Measurements from ENCODE around the gene GAR1.
"Not testable (repeated sequence)": the region's sequence is repeated elsewhere in the genome, so short reads cannot be mapped to it uniquely, and the experiment has no call there.

The GAR1 gene

DNA sequence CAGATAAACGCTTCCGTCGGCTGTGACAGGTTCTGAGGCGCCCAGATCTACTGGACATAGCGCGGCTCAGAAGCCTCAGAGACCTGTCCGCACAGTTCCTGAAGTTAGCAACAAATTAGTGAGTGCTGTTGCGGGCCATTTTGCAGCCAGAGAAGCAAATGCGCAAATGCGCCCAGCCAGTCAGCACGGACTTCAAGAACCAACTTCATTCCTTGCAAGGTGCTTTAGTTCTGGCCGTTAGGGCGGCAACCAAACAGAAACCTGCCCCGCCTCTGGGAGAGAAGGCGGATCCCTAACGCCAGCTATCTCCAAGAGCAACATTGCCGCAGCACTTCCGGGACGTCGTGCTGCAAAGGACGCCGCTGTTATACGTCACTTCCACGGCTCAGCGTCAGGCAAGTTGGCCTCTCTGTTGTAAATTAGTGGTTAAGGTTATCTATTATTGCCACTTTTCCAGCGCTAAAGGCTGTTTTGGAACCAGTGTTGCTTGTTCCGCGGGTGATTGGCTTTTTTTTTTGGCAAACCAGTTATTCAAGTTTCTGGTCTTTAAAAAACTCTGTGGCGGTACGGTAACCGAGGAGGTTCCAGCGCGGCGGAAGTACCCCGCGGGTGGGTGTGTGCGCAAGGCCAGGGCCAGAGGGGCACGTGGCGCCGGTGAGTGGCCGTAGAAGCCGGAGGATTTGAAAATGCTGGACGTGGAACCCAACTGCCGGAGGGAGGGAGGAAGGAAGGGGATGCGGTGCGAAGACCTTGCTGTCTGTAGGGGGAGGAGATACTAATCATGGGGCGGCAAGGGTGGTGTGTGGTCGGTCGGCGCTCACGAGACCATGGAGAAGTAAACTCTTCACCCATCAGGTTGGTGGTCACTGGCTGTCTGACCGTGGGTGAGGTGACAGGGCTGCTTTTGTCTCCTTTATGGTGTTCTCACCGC, at the start of gene GAR1:
Gene GAR1 (plus strand): TSS at position 612 of the 931 bp plus-strand sequence. CDS start 403 bp downstream, outside the sequence.
- Histone ChIP-seq H3K79me2 (ENCODE audit: low read length) (peaks cover 37% of the 10 kb centered on the region), H2AFZ (ENCODE audit: low read length) (peak within 1 kb of the TSS; percentile 74), H3K36me3 (replicated peaks; ENCODE audit: insufficient read depth, low read length) (0 out of 2 replicates have a peak, but pooled peaks cover 5% of the 10 kb centered on the region), H3K4me2 (ENCODE audit: low read depth, low read length) (peak within 1 kb of the TSS; percentile 62), H3K4me1 (ENCODE audit: low read length) (0 out of 2 replicates have a peak, but pooled peaks cover 8% of the 10 kb centered on the region), H4K20me1 (ENCODE audit: insufficient read depth, low read length) (no peaks in the 10 kb centered on the region), H3K27me3 (replicated peaks; ENCODE audit: insufficient read depth, low read length) (no peaks in the 10 kb centered on the region), H3K27ac (ENCODE audit: low read length) (peak within 1 kb of the TSS; percentile 74; the same call in 1 of the 2 replicates), H3K9me2 (replicated peaks; ENCODE audit: insufficient read depth, low read length) (no peaks in the 10 kb centered on the region), H3K9ac (ENCODE audit: low read length) (peak within 1 kb of the TSS; percentile 81), H3K9me3 (replicated peaks; ENCODE audit: insufficient read depth, low read length) (no peaks in the 10 kb centered on the region), H3F3A (ENCODE audit: insufficient read depth, low read length) (peaks cover 4% of the 10 kb centered on the region; the same call in 1 of the 2 replicates), H3K4me3 (ENCODE audit: low read length) (peak within 1 kb of the TSS; percentile 90)
- DNase-seq = peak; percentile 97
- TF ChIP-seq, protein P1, sequence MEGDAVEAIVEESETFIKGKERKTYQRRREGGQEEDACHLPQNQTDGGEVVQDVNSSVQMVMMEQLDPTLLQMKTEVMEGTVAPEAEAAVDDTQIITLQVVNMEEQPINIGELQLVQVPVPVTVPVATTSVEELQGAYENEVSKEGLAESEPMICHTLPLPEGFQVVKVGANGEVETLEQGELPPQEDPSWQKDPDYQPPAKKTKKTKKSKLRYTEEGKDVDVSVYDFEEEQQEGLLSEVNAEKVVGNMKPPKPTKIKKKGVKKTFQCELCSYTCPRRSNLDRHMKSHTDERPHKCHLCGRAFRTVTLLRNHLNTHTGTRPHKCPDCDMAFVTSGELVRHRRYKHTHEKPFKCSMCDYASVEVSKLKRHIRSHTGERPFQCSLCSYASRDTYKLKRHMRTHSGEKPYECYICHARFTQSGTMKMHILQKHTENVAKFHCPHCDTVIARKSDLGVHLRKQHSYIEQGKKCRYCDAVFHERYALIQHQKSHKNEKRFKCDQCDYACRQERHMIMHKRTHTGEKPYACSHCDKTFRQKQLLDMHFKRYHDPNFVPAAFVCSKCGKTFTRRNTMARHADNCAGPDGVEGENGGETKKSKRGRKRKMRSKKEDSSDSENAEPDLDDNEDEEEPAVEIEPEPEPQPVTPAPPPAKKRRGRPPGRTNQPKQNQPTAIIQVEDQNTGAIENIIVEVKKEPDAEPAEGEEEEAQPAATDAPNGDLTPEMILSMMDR (IDR thresholded peaks at IDR 0.05; ENCODE audit: low read length) = no peak

DNA sequence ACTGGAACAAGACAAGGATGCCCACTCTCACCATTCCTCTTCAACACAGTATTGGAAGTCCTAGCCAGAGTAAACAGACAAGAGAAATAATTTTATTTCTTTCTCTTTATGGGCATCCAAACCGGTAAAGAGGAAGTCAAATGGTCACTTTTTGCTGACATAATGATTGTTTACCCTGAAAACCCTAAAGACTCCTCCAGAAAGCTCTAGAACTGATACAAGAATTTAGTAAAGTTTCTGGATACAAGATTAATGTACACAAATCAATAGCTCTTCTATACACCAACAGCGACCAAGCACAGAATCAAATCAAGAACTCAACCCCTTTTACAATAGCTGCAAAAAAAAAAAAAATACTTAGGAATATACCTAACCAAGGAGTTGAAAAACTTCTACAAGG, 33.5 kb upstream of the GAR1 start:
- H3K79me2 ChIP-seq (ENCODE audit: low read length); H3K9ac ChIP-seq (ENCODE audit: low read length); H3K4me3 ChIP-seq (ENCODE audit: low read length); H4K20me1 ChIP-seq (ENCODE audit: insufficient read depth, low read length); DNase-seq; H3K27me3 ChIP-seq (replicated peaks; ENCODE audit: insufficient read depth, low read length); H3K27ac ChIP-seq (ENCODE audit: low read length); H3K9me2 ChIP-seq (replicated peaks; ENCODE audit: insufficient read depth, low read length); H3K36me3 ChIP-seq (replicated peaks; ENCODE audit: insufficient read depth, low read length); H3K4me1 ChIP-seq (ENCODE audit: low read length); H2AFZ ChIP-seq (ENCODE audit: low read length); H3K9me3 ChIP-seq (replicated peaks; ENCODE audit: insufficient read depth, low read length); H3K4me2 ChIP-seq (ENCODE audit: low read depth, low read length); H3F3A ChIP-seq (ENCODE audit: insufficient read depth, low read length): not testable (repeated sequence)

DNA sequence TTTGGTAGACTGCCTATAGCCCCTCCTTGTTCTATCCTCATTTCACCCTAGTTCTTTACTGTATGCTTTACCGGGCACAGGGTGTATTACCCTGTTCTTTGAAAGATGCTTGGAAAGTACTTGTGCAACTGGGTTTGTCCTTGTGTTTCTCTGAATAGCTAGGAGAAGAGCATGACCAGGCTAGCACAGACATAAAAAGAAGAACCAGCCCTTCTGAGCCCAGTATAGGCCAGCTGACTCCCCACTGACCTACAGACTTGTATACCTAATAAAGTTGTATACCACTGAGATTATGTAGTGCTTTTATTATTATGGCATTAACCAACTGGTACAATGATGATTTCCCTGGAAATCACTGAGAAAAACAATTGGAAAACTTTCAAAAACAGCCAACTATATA, 28.7 kb upstream of the GAR1 start:
- Histone ChIP-seq H3K27me3 (replicated peaks; ENCODE audit: insufficient read depth, low read length) (no peaks in the 10 kb centered on the region), H3K36me3 (replicated peaks; ENCODE audit: insufficient read depth, low read length) (no peaks in the 10 kb centered on the region), H3K4me3 (ENCODE audit: low read length) (no peak overlapping the region), H3K9ac (ENCODE audit: low read length) (no peak overlapping the region), H3F3A (ENCODE audit: insufficient read depth, low read length) (no peaks in the 10 kb centered on the region), H3K27ac (ENCODE audit: low read length) (no peak overlapping the region), H3K4me2 (ENCODE audit: low read depth, low read length) (no peak overlapping the region), H3K4me1 (ENCODE audit: low read length) (no peaks in the 10 kb centered on the region), H4K20me1 (ENCODE audit: insufficient read depth, low read length) (no peaks in the 10 kb centered on the region), H3K9me2 (replicated peaks; ENCODE audit: insufficient read depth, low read length) (no peaks in the 10 kb centered on the region), H3K79me2 (ENCODE audit: low read length) (no peaks in the 10 kb centered on the region), H2AFZ (ENCODE audit: low read length) (no peak overlapping the region), H3K9me3 (replicated peaks; ENCODE audit: insufficient read depth, low read length) (no peaks in the 10 kb centered on the region)
- no peak for TF ChIP-seq EZH2phosphoT487 (IDR thresholded peaks at IDR 0.05; ENCODE audit: low read length)
- TF ChIP-seq, protein P1 (IDR thresholded peaks at IDR 0.05; ENCODE audit: low read length) = no peak
- no peak for TF ChIP-seq EZH2 (optimal IDR thresholded peaks at IDR 0.05; ENCODE audit: low read depth, low read length)
- no peak for DNase-seq

DNA sequence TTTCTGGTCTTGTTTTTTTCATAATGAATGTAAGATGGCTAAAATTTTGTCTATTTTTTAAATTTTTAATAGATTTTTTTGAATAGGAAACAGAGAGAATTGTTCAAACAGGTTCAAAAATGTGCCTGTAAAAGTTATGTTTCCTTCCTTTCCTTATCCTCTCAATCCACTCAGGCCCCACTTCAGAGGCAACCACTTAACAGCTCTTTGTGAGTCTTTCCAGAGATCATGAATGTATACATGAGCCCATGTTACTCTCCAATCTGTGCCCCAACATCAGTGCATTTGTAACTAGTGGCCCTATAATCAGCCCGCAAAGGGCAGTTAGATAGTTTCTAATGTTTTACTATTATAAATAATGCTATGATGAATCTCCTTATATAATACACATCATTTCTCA, 27.8 kb upstream of the GAR1 start:
- no peaks in the 10 kb centered on the region for H3K9me3 ChIP-seq (replicated peaks; ENCODE audit: insufficient read depth, low read length)

More for the DNA sequence above, 27.8 kb upstream of the GAR1 start:
- no peak overlapping the region for H3K4me3 ChIP-seq (ENCODE audit: low read length)
- DNase-seq = no peak
- no peaks in the 10 kb centered on the region for H3K36me3 ChIP-seq (replicated peaks; ENCODE audit: insufficient read depth, low read length)
- no peaks in the 10 kb centered on the region for H3F3A ChIP-seq (ENCODE audit: insufficient read depth, low read length)
- no peak for TF ChIP-seq EZH2phosphoT487 (IDR thresholded peaks at IDR 0.05; ENCODE audit: low read length)
- no peak for TF ChIP-seq EZH2 (optimal IDR thresholded peaks at IDR 0.05; ENCODE audit: low read depth, low read length)
- TF ChIP-seq, protein P1 (IDR thresholded peaks at IDR 0.05; ENCODE audit: low read length) = no peak
- H3K27me3 ChIP-seq (replicated peaks; ENCODE audit: insufficient read depth, low read length) = no peaks in the 10 kb centered on the region
- H3K4me2 ChIP-seq (ENCODE audit: low read depth, low read length) = no peak overlapping the region
- no peak overlapping the region for H3K9ac ChIP-seq (ENCODE audit: low read length)
- H2AFZ ChIP-seq (ENCODE audit: low read length) = no peak overlapping the region
- no peaks in the 10 kb centered on the region for H3K9me2 ChIP-seq (replicated peaks; ENCODE audit: insufficient read depth, low read length)
- H4K20me1 ChIP-seq (ENCODE audit: insufficient read depth, low read length) = no peaks in the 10 kb centered on the region
- no peaks in the 10 kb centered on the region for H3K4me1 ChIP-seq (ENCODE audit: low read length)
- H3K79me2 ChIP-seq (ENCODE audit: low read length) = no peaks in the 10 kb centered on the region
- H3K27ac ChIP-seq (ENCODE audit: low read length) = no peak overlapping the region
